HL-60/S4 treated with retinoic acid at 250 ng/mL for 4 days and 3 days (cell line): Measurements from ENCODE around the gene SORCS3.

Source experiments
- in situ Hi-C: fragments of 300-500 bp; cut with MboI; formaldehyde crosslinking; loops from 2 replicates; pipeline ENCODE4 v1.7.0; 2022; ENCODE audit warnings: low sequenced_read_pairs

SORCS3 gene

DNA sequence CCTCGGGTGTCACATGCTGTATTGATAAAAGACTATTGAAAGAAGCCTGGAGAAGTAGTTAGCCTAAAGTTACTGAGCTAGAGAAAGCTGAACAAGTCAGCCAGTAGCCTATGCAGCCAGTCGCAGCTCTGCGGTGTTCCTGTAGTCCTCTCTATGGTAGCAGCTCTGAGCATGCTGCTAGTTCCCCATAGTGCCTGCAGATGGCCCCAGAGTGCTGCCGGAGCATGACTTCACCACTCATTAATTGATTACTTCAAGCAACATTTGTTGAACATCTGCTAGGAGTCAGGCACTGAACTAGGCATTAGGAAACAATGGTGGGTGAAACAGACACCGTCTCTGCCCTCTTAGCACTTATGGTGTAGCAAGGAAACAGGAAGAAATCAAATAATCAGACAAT lies 422.7 kb downstream of the SORCS3 start:
- in situ Hi-C loops, result no loop called here

DNA sequence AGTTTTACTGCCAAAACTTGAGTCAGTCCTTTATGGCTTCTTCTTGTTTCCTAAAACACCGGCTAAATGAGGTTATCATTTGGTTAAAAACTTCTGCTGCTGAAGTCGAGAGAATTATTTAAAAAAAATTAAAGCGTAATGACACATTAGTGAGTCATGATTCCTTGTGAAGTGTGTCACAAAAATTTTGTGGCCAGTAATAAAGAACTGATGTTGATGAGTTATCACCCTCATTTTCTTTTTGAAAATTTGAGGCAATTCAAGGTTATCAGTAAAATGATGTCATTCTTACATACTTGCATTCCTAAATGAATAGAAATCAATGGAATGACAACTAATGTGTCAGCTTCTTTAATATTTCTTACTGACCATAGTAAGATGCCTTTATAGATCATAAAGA lies 427.4 kb downstream of the SORCS3 start:
- in situ Hi-C loops, result no loop called here

DNA sequence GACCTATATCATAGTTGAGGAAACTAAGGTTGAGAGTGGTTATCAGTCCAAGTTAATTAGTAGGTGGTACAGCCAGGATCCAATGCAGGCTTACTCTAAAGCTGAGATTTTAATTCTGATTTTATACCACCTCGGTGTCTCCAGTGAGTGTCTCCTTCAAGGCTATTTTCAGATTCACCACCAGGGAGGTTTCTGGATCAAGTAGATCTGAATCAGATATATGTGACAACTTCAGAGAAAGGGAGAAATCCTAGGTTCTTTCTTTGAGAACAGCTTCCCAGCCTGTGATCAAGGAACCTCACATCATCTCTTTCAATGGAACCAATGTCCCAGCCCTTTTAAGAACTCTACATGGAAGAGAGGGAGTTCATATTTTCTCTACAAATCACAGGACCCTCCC lies 429.2 kb downstream of the SORCS3 start:
- in situ Hi-C loops, result no loop called here

GRCh38 chr10:105070952-105071351 lies 429.9 kb downstream of the SORCS3 start:
- in situ Hi-C loops, result no loop called here

GRCh38 chr10:105071980-105072379 lies 430.9 kb downstream of the SORCS3 start:
- in situ Hi-C loops, result no loop called here

GRCh38 chr10:105073999-105074398 lies 432.9 kb downstream of the SORCS3 start:
- in situ Hi-C loops, result no loop called here

DNA sequence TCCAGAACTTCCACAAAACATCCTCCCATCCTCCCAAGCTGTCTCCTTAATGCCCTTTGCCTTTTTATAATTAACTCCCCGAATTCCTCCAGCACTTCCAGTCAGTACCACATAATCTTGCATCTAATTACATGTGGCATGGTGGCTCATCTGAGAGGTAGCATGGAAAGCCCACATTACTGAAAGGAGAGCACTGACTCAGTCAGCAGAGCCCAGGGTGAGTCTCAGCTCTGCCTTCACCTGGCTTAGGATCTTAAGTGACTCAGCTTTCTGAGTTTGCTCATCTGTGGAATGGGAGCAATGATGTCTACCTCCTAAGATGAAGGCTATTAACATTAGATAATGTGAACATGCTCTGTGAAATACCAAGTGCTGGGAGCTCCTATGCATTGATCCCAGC lies 433.9 kb downstream of the SORCS3 start:
- in situ Hi-C loops, result no loop called here

DNA sequence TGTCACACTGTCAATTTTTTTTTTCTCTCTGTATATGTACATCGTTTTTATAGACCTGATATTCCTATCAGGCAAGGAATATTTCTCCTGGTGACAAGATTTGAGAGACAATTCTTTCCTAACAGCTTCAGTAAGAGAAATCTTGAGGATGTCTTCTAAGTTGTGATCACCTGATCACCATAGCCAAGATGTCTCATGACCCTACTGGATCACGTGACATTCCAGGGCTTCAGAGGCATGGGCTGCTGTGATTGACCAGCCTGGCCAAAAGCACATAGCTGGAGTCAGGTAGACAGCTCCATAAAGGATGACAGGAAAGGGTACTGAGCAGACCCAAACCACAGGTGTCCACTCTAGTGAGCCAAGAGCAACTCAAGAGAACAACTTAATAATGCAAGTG lies 444.9 kb downstream of the SORCS3 start:
- in situ Hi-C loops, result no loop called here

- in situ Hi-C loops, result no loop called here
Observed at GRCh38 chr10:105094048-105094447, 453.0 kb downstream of the SORCS3 start.

GRCh38 chr10:105096316-105096715 lies 455.2 kb downstream of the SORCS3 start:
- in situ Hi-C loops, result no loop called here

GRCh38 chr10:105102977-105103376 lies 461.9 kb downstream of the SORCS3 start:
- in situ Hi-C loops, result no loop called here

DNA sequence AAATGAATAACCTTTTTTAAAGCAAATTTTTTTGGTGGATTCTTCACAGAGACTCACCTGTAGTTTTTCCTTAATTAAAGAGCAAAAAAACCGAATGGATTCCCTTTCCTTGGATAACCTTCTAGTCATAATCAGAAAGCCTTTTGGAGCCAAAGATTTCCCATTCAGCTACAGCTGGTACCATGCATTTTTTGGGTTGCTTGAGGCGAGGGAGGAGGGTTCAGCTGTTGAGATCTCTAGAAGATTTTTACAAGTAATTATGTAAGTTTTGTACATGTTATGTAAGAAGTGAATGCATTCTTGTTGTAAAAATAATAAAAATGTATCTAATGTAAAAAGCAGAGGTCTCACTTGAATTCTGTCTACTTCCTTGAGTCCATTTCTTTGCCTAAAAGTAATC lies 463.2 kb downstream of the SORCS3 start:
- in situ Hi-C loops, result no loop called here

DNA sequence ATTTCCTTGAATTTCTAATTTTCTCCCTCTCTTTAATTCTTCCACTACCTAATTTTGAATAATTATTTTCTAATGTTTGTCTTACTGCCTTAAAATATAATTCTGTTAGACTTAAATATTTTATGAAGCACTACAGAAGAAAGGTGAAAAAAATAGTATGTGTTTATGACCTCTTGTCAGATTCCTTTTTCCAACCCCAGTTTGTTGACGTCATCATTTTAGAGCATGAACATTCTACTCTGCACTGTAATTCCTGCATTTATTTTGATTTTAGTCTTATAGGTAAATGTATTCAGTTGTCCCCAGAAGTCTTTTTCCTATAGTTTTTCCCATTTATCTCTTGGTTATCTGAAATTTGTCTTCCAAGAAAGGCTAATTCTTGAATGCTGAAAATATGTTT lies 468.1 kb downstream of the SORCS3 start:
- in situ Hi-C loops, result no loop called here

DNA sequence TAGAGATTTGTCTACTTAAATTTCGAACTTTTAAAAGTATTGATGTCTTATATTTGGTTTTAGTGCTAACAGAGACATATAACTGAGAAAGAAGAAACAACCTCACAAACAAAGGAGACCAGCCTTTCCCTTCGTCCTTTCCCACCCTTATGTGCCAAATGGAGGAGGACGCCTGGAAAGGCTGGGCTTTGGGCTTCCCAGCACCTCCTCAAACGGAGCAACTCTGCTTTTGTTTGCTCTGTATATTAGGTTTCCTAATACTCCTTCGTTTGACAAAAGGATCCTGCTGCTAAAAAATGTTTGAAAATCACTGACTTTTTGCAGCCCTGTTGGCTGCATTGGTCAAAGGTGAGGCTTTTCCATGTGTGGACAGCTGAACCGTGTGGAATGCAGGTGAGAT lies 471.8 kb downstream of the SORCS3 start:
- in situ Hi-C loops, result no loop called here

DNA sequence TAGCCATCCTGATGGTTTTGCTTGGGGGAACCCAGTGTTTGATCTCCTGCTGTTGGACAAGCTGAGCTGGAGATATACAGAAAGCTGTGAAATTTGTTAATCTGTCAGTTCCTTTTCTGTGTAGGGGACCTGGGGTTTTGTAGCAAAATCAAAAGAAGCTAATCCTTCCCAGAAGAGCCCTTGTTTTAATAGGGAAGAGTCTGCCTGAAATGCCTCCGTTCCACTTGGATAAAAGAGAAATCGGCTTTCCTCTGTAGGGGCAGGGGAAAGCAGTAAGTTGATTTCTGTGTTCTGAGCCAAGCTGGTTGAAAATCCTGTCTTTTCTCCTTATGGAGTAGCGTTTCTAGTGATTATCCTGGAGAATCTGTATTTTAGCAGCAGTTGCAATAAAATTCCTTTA lies 472.6 kb downstream of the SORCS3 start:
- in situ Hi-C loops, result no loop called here

DNA sequence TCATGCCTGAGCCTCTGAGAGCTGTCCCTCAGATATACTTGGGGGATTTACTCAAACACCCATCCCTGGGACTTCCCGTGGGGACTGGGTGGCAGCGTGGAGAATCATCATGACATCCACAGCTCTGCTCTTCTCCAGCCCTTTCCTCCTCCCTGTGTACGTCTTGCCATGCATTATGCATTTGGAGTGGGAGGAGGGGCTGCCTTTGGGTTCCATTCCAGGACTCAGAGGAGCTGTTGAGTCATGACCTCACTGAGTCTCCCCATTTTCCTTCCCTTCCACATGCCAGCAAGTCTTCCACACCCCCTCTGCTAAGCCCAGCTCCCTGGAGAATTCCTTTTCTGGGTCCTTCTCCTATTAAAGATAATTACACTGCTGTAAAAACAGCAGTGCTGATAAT lies 480.7 kb downstream of the SORCS3 start:
- in situ Hi-C loops, result no loop called here

DNA sequence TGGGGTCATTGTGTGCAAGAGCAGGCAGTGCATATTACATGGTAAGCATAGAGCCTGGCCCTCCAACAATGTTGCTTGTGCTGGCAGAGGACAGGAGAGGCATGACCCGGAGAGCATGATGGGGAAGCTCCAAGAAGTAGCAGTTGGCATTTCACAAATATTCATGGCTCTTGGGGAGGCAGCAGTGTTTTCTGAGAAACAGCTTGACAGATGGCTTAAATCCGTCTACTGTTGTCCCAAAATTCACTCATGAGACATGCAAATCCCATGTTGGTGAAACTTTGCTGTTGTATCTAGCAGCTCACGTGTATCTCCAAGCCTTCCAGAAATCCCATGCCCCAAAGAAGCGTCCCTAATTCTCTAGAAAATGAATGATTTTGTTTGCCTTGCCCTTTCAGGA lies 487.0 kb downstream of the SORCS3 start:
- in situ Hi-C loops, result no loop called here

DNA sequence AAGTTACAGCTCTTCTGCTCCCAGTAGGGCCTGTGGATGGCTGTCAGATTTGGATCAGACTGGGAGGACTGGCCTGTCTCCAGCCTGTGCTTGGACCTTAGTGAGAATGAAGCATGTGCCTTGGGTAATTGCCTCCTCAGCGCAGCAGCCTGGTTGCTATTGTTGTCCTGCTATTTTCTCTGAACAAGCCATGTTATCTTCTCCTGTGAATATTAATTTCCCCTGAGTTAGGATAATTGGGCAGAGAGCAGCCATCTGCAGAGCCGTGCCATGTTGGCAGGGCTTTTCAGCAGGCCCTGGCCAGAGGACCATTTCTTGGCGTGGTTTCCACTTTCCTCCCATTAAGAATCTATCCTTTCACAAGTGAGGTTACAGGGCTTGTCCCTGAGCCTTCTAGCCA lies 497.3 kb downstream of the SORCS3 start:
- in situ Hi-C loops, result no loop called here

GRCh38 chr10:105139363-105139896 lies 498.3 kb downstream of the SORCS3 start:
- in situ Hi-C loops, result no loop called here

DNA sequence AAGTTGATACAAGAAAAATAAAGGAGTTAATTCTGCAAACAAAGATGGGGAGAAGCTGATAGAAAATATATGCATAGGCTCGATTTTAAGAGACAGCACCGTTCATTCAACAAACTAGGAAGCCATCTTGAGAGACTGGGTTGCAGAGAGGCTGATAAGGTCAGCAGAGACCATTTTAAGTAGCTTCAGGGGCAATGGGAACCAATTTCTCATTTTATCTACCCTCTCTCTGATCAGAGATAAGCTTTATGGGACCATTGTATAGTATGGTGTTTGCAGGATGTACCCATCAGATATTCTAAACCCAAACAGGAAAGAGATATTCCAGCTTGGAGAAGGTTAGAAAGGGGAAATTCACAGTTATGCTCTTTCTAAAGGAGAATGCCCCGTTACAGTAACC lies 499.5 kb downstream of the SORCS3 start:
- in situ Hi-C loops, result no loop called here

DNA sequence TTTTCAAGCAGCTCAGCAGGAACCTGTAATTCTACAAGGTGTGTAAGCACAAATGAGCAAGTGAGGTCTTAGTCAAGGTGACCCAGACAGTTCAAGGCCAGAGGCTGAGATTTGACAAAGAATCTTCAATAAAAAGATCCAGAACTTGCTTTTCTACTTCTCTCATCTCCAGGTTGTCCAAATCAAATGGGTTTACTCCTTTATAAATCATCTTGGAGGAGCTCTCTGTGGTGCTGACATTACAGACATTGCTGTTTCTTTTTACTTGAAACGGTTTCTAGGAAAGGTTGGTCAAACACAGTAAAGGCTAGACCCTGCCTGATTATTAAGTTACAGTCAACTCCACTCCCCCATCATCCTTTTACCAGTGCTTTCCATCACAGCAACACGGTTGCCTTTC lies 504.6 kb downstream of the SORCS3 start:
- in situ Hi-C loops, result no loop called here

GRCh38 chr10:105146436-105146835 lies 505.3 kb downstream of the SORCS3 start:
- in situ Hi-C loops, result no loop called here

GRCh38 chr10:105148456-105148855 lies 507.4 kb downstream of the SORCS3 start:
- in situ Hi-C loops, result no loop called here

DNA sequence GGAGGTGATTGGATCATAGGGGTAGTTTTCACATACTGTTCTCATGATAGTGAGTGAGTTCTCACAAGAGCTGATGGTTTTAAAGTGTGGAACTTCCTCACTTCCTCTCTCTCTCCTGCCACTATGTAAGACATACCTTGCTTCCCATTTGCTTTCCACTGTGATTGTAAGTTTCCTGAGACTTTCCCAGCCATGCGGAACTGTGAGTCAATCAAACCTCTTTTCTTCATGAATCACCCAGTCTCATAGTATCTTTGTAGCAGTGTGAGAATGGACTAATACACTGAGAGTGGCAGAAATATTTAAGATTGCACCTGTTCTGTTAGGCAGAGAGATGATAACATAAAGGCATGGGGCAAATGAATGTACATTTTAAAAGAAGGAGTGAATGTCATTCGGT lies 507.8 kb downstream of the SORCS3 start:
- in situ Hi-C loops, result no loop called here
